Fibroblast of the aortic adventitia (primary cell): ENCODE data around the gene ARHGAP27. TPM values are rescaled to one million over a fixed set of nuclear protein-coding genes. Genes with fewer than 3 reads are reported as not detected.

ENCODE experiments used
- DNase-seq: peaks from one replicate; pipeline ENCODE4 v3.0.0-alpha.2; 2010; ENCODE audit warnings: low read depth
- H3K4me3 ChIP-seq: 2 replicates; pipeline ENCODE4 v1.5.1; 2011; ENCODE audit warnings: low read depth, mild to moderate bottlenecking, control low read depth, low read length, moderate library complexity
- CTCF ChIP-seq: IDR thresholded peaks from 2 replicates; pipeline ENCODE4 v1.5.1; 2011; ENCODE audit warnings: mild to moderate bottlenecking, low read length, control low read depth, inconsistent platforms; ENCODE audit not compliant: insufficient read depth
- total RNA-seq: library from RNA; depleted of rRNA; stranded (reverse); fragments of >200 nt; gene quantifications from 2 replicates; pipeline ENCODE4 v1.2.3, GENCODE V29; 2012; ENCODE audit warnings: low replicate concordance

ARHGAP27 gene
- total RNA-seq, 1 donor = 2.3 TPM

DNA sequence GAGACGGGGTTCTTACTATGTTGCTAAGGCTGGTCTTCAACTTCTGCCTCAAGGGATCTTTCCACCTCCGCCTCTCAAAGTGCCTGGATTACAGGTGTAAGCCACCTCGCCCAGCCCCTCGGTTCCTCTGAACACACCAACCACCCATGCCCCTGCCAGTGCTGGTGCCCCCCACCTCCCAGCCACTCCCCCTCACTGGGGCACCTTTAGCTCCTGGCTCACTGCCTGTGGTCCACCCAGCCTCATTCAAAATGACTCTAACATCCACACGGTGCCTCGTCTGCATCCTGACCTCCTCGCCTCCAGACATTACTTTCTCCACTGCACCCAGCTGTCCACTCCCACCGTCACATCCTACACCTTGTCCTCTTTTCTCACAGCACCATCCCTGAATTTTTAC is 55.3 kb downstream of the ARHGAP27 start:
- TF ChIP-seq CTCF = no peak
- H3K4me3 ChIP-seq = no peak overlapping the region
- no peak for DNase-seq

- no peak for TF ChIP-seq CTCF
- no peak overlapping the region for H3K4me3 ChIP-seq
- DNase-seq = no peak
Observed at GRCh38 chr17:45376171-45377005, 56.3 kb downstream of the ARHGAP27 start.

DNA sequence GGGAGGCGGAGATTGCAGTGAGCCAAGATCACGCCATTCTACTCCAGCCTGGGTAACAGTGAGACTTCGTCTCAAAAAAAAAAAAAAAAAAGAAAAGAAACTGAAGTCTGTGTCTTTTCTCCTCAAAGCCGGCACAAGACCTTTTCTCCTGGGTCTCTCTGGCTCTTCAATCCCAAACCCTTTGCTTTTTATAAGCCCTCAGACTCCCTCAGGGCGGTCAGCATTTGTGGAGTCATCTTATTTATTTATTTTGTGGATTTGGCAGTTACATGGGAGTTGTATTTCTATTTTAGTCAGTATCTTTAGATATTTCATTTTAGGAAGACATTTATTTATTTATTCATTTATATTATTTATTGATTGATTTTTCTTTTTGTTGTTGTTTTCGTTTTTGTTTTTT is 58.2 kb downstream of the ARHGAP27 start:
- TF ChIP-seq CTCF = no peak
- no peak for DNase-seq
- H3K4me3 ChIP-seq = no peak overlapping the region

DNA sequence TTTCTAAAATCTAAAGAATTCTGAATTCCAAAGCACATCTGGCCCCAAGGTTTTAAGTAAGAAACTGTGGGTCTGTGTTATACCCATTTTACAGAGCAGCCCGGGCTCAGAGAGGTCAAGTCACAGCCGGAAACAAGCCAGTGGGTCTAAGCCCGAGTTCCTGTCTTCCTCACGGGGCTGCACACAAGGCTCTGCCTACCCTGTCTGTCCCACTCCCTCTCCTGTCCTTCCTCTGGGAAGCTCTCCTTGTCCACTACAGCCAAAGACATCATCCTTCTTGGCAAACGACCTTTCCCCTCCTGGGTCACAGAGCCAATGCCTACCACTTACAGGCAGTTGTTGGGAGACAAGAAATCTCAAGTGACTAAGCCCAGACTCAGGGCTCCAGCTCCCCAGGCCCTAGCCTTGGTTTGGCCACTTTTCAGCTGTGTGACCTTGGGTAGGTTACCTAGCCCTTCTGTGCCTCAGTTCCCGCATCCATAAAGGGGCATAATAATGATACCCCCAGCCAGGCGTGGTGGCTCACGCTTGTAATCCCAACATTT is 60.3 kb downstream of the ARHGAP27 start:
- no peak for TF ChIP-seq CTCF
- DNase-seq = no peak
- H3K4me3 ChIP-seq = no peak overlapping the region

- peak; percentile 17 for TF ChIP-seq CTCF
- peak overlapping the region; percentile 32 for H3K4me3 ChIP-seq
- DNase-seq = peak; percentile 95
Observed at GRCh38 chr17:45371414-45372324, 61.0 kb downstream of the ARHGAP27 start.

GRCh38 chr17:45370949-45371413 is 61.7 kb downstream of the ARHGAP27 start:
- no peak overlapping the region for H3K4me3 ChIP-seq
- TF ChIP-seq CTCF = no peak
- DNase-seq = no peak
